ENCODE measurements around the gene APOOL.
"Not testable (repeated sequence)": the region's sequence is repeated elsewhere in the genome, so short reads cannot be mapped to it uniquely, and the experiment has no call there.

Gene APOOL

GRCh38 chrX:85003655-85004244 is at the start of gene APOOL:
APOOL (plus strand) TSS chrX:85003877; CDS start chrX:85003913, 36 bp downstream.
- peak; percentile 82 for DNase-seq (ENCODE audit: low spot score)

DNA sequence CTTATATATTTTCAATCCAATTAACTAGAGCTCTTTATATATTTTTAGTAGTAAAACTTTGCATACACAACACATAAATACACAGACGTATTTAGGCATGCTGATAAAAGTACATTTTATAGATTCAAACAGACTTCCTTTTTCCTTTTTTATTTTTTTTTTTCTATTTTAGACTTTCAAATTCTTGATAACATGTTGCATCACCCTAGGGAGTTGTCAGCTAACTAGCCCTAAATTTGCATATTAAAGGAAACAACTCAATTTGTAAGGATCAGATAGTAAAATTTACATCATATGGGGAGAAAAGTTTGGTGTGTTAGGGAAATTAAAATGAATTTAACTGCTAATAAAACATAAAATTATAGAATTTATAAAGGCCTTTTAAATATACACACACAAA is 47.4 kb upstream of the APOOL start:
- DNase-seq (ENCODE audit: low spot score): no peak

GRCh38 chrX:84974803-84975202 is 28.9 kb upstream of the APOOL start:
- DNase-seq (ENCODE audit: low spot score): no peak

- not testable (repeated sequence) for DNase-seq (ENCODE audit: low spot score)
Measured at GRCh38 chrX:84991739-84992138, 11.9 kb upstream of the APOOL start.

DNA sequence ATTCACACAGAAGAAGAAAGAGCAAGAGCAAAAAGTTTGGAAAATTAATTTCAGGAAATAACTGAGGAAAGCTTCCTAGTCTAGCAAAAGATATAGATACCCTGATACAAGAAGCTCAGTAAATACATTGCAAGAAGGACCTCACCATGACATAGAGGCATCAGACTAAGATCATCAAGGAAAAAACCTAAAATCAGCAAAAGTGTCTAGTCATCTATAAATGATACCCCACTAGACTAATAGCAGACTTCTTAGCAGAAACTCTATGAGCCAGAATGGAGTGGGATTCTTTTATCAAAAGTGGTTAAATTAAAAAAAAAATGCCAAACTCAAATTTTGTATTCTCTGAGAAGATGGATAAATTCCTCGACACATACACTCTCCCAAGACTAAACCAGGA is 10.5 kb upstream of the APOOL start:
- DNase-seq (ENCODE audit: low spot score): no peak

DNA sequence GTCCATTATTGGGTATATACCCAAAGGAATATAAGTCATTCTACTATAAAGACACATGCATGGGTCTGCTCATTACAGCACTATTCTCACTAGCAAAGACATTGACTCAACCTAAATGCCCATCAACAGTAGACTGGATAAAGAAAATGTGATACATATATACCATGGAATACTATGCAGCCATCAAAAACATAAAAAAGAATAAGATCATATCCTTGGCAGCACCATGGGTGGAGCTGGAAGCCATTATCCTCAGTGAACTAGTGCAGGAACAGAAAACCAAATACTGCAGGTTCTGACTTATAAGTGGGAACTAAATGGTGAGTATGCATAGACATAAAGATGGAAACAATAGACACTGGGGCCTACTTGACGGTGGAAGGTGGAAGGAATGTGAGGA is 2.3 kb upstream of the APOOL start:
- DNase-seq (ENCODE audit: low spot score): no peak

DNA sequence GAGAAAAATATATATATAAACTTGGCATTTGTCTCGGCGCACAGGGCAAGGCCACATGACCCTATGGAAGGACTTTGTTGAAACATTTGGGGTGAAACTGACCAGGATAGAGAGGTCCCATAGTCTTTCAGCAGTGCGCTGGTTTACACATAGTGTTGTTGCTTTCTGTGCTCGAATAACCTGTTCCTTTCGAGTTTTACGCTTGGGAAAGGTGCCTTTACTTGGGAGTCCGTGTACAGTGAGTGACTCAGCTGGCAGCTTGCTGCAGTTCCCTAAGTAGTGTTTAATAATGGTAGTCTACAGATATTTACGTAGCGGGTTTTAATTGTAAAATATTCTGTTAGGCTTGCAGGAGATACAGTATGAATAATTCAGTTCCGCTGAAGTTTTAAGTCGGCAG is 578 bp downstream of the APOOL start:
- DNase-seq (ENCODE audit: low spot score): no peak

- no peak for DNase-seq (ENCODE audit: low spot score)
Measured at GRCh38 chrX:85012098-85012497, 8.4 kb downstream of the APOOL start.

DNA sequence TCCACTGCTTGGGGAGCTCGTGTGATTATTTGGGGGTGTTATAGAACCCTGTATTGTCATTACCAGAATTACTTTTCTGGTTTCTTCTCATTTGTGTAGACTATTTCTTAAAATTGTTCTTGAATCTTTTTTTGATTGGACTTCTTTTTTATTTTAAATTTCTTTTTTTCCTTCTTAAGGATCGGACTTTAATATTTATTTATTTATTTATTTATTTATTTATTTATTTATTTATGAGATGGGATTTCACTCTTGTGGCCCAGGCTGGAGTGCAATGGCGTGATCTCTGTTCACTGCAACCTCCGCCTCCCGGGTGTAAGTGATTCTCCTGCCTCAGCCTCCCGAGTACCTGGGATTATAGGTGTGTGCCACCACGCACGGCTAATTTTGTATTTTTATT is 11.7 kb downstream of the APOOL start:
- not testable (repeated sequence) for DNase-seq (ENCODE audit: low spot score)

DNA sequence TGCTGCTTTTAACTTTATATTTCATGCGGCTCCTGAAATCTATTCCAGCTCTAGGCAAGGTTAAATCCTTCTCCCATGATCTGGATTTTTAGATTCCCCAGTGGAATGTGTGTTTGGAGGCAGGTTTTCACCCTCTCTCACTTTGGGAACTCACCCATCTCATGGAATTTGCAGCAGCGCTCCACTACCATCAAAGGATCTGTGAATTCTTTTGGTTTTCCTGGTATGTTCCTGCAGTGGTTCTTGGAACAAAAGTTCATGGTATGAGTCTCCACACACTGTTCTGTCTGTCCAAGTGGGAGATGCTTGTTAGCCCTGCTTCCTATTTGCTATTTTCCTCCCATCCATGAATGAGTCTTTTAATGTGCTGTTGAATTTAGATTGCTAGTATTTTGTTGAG is 14.0 kb downstream of the APOOL start:
- DNase-seq (ENCODE audit: low spot score): no peak

DNA sequence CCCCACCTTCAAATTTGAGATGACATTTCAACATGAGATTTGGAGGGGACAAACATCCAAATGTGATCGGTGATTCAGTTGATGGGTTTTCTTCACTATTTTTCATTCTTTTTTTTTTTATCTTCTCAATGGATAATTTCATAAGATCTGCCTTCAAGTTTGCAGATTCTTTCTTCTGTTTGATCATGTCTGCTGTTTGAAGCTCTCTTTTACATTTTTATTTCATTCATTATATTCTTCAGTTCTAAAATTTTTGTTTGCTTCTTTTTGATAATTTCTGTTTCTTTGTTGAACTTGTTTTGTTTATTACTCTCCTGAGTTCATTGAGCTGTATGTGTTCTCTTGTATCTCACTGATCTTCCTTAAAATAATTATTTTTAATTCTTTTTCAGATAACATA is 14.8 kb downstream of the APOOL start:
- DNase-seq (ENCODE audit: low spot score): no peak

DNA sequence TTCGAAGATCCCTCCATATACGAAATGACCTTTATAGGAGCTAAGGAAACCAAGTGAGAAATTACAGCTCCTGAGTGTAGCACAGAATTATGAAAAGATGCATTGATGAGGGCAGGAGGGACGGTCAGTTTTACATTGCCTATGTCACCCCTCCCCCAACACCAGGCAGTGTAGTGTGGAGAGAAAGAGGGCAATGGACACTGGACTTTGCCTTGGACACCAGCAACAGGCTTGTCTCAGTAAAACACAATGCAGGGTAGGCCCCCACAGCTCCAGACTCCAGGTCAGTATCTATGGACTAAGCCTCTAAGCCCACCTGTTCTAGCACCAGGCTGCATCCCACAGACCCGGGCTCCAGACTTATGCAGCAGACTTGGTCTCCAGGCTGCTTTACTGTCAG is 16.5 kb downstream of the APOOL start:
- DNase-seq (ENCODE audit: low spot score): no peak

DNA sequence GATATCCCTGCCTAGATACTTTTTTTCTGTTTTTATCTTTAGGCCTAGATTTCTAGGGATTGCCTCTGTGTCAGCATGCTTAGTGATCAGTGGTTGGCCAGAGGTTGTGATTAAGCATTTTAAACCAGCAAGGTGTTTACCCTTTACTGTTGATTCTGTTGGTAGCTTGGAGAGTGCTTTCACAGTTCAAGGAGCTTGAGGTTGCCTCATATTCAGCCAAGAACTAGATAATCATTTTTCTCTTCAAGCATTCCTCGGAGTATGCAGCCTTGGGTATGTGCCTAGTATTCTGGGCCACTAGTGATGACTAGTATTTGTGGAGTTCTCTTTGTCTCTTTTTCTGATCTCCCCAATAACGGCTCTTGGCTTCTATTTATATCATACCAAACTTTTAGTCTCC is 20.4 kb downstream of the APOOL start:
- DNase-seq (ENCODE audit: low spot score): no peak

GRCh38 chrX:85024562-85024961 is 20.9 kb downstream of the APOOL start:
- no peak for DNase-seq (ENCODE audit: low spot score)

- DNase-seq (ENCODE audit: low spot score): no peak
Measured at GRCh38 chrX:85026170-85026569, 22.5 kb downstream of the APOOL start.

DNA sequence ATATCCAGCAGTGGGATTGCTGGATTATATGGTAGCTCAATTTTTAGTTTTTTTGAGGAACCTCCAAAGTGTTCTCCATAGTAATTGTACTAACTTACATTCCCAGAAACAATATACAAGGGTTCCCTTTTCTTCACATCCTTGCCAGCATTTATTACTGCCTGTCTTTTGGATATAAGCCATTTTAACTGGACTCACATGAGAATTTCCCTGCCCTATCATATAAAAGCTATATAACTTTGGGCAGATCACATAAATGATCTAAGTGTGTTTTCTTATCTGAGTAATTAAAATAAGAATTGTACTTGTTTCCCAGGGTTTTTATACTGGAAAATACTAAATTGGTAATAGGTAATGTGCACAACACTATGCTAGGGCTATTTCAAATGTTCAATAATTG is 25.4 kb downstream of the APOOL start:
- no peak for DNase-seq (ENCODE audit: low spot score)

DNA sequence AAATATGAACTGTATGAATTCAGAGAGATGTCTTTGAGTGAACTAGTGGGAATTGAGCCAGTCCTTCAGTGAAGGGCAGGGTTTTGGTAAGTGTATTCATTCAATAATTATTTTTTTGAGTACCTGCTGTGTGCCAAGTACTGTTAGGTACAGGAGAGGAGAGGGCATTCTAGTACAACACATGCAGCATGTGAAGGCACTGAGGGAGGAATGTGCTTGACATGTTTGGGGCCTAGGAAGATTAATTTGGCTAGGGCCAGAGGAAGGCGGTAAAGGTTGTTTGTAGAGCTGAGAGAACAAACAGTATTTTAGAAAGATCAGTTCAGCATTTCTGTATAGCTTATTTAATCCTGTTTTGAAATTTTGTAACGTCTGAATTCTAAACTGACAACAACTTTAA is 27.8 kb downstream of the APOOL start:
- no peak for DNase-seq (ENCODE audit: low spot score)

DNA sequence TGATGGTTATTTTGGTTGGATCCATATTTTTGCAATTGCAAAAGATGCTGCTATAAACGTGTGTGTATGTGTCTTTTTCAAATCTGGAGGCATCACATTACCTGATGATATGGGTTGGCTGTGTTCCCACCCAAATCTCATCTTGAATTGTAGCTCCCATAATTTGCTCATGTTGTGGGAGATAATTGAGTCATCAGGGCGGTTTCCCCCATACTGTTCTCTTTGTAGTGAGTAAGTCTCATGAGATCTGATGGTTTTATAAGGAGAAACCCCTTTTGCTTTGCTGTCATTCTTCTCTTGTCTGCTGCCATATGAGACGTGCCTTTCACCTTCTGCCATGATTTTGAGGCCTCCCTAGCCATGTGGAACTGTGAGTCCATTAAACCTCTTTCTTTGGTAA is 33.4 kb downstream of the APOOL start:
- DNase-seq (ENCODE audit: low spot score): no peak

GRCh38 chrX:85051627-85052026 is 48.0 kb downstream of the APOOL start:
- DNase-seq (ENCODE audit: low spot score): no peak

GRCh38 chrX:85052205-85052604 is 48.5 kb downstream of the APOOL start:
- peak; percentile 3 for DNase-seq (ENCODE audit: low spot score)

DNA sequence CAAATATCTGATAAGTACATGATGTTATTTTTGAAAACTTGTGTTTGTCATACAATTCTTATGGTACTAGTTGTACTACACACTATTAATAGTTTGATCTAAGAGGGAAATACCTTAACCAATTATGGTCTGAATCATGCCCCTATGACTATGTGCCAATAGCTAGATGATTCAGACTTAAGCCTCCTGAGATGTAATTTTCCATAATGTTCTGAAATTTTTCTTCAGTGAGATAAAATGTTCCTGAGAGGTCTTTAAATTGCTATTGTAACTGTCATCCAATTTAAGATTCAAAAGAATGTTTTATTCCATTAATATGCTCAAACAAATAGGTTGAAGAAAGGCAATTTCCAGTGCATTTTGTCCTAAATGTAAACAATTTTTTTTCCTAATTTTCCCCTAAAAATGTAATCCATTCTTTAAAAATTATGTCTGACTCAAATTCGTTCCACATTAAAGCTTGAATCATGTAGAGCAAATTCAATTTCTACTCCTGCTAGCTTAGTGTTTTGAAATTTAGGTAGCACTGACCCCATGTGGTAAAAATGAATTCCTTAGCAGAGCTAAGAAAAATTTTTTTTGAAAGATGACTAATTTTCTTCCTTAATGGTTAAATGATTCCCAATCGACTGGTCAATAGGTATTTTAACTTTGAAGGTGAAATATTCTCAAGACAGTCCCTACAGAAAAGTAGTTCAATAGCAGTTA is 49.1 kb downstream of the APOOL start:
- DNase-seq (ENCODE audit: low spot score): peak; percentile 37

- DNase-seq (ENCODE audit: low spot score): no peak
Measured at GRCh38 chrX:85065512-85066198, 62.0 kb downstream of the APOOL start.

DNA sequence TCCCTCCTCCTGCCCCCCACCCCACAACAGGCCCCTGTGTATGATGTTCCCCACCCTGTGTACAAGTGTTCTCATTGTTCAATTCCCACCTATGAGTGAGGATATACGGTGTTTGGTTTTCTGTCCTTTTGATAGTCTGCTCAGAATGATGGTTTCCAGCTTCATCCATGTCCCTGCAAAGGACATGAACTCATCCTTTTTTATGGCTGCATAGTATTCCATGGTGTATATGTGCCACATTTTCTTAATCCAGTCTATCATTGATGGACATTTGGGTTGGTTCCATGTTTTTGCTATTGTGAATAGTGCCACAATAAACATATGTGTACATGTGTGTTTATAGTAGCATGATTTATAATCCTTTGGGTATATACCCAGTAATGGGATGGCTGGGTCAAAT is 73.6 kb downstream of the APOOL start:
- not testable (repeated sequence) for DNase-seq (ENCODE audit: low spot score)
